ENCODE results near the gene SULT2B1. TPM values are rescaled to one million over a fixed set of nuclear protein-coding genes. Genes with fewer than 3 reads are reported as not detected.

The SULT2B1 gene
- total RNA-seq, 1 experiment from 2014 or later: not detected

DNA sequence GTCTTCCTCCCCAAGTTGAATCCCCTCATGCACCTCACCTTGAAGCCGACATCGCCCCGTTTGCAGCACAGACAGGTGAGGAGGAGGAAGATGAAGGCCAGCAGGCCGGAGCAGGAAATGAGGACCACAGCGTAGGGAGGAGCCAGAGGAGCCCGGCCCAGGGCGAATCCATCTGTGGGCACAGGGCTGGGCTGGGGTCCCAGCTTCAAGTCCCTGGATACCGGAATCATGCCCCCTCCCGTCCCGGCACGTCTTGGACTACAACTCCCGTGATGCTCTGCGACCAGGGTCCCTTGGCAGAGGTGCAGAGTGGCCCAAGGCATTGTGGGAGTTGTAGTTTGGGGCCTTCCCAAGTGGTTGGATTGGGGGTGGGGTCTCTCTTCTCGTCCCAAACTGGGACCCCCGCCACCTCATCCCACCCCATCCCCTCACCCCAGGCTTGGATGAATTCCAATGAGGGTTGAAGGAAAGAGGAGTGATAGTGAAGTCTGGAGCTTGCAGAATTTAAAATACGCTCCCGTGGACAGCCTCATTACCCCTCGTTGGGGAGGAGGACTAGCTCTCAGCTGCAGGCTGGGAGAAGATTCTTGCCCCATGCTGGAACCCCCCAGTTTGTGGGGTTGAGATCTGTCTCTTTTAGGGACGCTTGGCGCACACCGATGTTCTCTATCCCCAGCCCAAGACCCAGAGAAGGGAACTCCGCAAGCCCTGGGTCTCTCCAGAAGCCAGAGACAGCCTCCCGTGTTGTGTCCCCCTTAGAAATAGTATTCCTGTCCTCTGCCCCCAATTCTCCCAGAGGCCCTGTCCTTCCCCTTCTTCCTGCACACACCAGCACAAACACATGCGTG, 41.3 kb upstream of the SULT2B1 start:
- intact Hi-C loops (cut with micrococcal nuclease): no loop called here
- Mint-ChIP-seq H3K9me3 (ENCODE audit: unreplicated experiment) (no peaks in the 10 kb centered on the region), H3K27me3 (ENCODE audit: insufficient read depth, unreplicated experiment) (no peaks in the 10 kb centered on the region), H3K36me3 (ENCODE audit: insufficient read depth, unreplicated experiment) (no peaks in the 10 kb centered on the region), H3K27ac (ENCODE audit: low read depth, unreplicated experiment) (no peak overlapping the region), H3K4me1 (ENCODE audit: insufficient read depth, unreplicated experiment) (no peaks in the 10 kb centered on the region), H3K4me3 (ENCODE audit: unreplicated experiment) (no peak overlapping the region)
- CTCF ChIA-PET: interaction anchor here (1.0 kb wide), 1 partner anchor 14 kb away, joined by 3 read pairs; no protein-coding TSS in a partner anchor
- TF ChIP-seq, protein P1, sequence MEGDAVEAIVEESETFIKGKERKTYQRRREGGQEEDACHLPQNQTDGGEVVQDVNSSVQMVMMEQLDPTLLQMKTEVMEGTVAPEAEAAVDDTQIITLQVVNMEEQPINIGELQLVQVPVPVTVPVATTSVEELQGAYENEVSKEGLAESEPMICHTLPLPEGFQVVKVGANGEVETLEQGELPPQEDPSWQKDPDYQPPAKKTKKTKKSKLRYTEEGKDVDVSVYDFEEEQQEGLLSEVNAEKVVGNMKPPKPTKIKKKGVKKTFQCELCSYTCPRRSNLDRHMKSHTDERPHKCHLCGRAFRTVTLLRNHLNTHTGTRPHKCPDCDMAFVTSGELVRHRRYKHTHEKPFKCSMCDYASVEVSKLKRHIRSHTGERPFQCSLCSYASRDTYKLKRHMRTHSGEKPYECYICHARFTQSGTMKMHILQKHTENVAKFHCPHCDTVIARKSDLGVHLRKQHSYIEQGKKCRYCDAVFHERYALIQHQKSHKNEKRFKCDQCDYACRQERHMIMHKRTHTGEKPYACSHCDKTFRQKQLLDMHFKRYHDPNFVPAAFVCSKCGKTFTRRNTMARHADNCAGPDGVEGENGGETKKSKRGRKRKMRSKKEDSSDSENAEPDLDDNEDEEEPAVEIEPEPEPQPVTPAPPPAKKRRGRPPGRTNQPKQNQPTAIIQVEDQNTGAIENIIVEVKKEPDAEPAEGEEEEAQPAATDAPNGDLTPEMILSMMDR (IDR thresholded peaks at IDR 0.05; ENCODE audit: unreplicated experiment): no peak
- no TSS peak for BruUV-seq (replicated peaks)
- POLR2A ChIA-PET: interaction anchor here (0.7 kb wide), 1 partner anchor 69 kb away, joined by 3 read pairs; no protein-coding TSS in a partner anchor
- DNase-seq (ENCODE audit: unreplicated experiment): peak; percentile 58

DNA sequence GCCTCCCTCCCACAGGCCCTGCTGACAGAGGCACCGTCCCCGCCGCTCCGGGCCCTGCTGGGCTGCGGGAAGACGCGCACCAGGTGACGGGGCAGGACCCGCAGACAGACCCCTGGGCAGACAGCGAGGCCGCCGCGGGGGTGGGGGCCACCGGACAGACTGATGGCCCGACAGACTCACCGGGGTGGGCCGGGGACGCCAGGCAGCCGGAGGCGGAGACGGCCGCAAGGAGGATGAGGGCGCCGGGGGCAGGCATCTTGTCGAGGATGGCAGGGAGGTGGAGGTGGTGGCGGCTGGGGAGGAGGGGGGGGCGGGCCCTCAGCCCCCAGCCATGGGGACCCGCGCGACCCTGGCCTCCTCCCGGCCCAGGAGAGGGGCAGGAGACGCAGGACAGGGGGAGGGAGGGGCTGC, 40.6 kb upstream of the SULT2B1 start:
- TF ChIP-seq, protein P1 (IDR thresholded peaks at IDR 0.05; ENCODE audit: unreplicated experiment): no peak
- no peaks in the 10 kb centered on the region for H3K27me3 Mint-ChIP-seq (ENCODE audit: insufficient read depth, unreplicated experiment)
- H3K27ac Mint-ChIP-seq (ENCODE audit: low read depth, unreplicated experiment): no peak overlapping the region
- H3K36me3 Mint-ChIP-seq (ENCODE audit: insufficient read depth, unreplicated experiment): no peaks in the 10 kb centered on the region
- BruUV-seq (replicated peaks): no TSS peak
- DNase-seq (ENCODE audit: unreplicated experiment): no peak
- intact Hi-C loops (cut with micrococcal nuclease): no loop called here
- POLR2A ChIA-PET: interaction anchor here (0.7 kb wide), 1 partner anchor 70 kb away, joined by 3 read pairs; no protein-coding TSS in a partner anchor
- no peak overlapping the region for H3K4me3 Mint-ChIP-seq (ENCODE audit: unreplicated experiment)
- no peaks in the 10 kb centered on the region for H3K9me3 Mint-ChIP-seq (ENCODE audit: unreplicated experiment)
- CTCF ChIA-PET: no interaction called here
- no peaks in the 10 kb centered on the region for H3K4me1 Mint-ChIP-seq (ENCODE audit: insufficient read depth, unreplicated experiment)

DNA sequence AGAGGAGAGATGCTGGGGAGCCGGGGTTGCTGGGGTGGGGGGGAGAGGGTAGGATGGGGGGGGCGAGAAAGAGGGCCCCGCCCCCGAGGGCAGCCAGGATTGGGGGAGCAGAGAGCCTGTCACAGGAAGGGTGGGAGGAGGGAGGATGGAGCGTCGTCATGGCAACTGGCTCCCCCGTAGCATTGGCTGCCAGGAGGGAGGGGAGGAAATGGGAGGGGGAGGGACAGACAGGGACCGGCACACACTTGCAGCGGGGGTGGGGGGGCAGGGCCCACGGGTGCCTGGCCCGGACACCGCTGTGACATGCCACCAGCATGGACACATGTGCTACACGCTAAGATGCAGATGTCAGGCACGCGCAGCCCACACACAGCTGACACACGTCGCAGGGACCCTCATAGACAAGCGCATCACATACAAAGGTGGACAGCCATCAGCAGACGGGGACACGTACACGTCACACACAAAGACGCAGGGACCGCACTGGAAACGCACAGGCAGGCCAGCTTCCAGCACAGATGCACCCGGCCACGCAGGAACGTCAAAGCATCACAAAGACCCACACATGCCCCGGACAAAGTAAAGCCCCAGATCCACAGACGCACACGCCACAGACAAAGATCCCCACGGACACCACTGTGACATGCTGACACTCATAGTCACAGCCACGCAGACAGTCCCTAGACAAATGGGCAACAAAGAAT, 40.0 kb upstream of the SULT2B1 start, which contains the start of gene LMTK3:
TSS of gene LMTK3 (minus strand) at position 36 of the 704 bp plus-strand sequence. CDS start 259 bp downstream, outside the sequence.
- DNase-seq (ENCODE audit: unreplicated experiment): no peak
- CTCF ChIA-PET: no interaction called here
- intact Hi-C loops (cut with micrococcal nuclease): no loop called here
- H3K27me3 Mint-ChIP-seq (ENCODE audit: insufficient read depth, unreplicated experiment): no peaks in the 10 kb centered on the region
- H3K9me3 Mint-ChIP-seq (ENCODE audit: unreplicated experiment): no peaks in the 10 kb centered on the region
- peaks cover 5% of the 10 kb centered on the region for H3K36me3 Mint-ChIP-seq (ENCODE audit: insufficient read depth, unreplicated experiment)
- H3K4me1 Mint-ChIP-seq (ENCODE audit: insufficient read depth, unreplicated experiment): no peaks in the 10 kb centered on the region
- TF ChIP-seq, protein P1 (IDR thresholded peaks at IDR 0.05; ENCODE audit: unreplicated experiment): no peak
- H3K4me3 Mint-ChIP-seq (ENCODE audit: unreplicated experiment): no peak within 1 kb of the TSS
- no TSS peak for BruUV-seq (replicated peaks)
- H3K27ac Mint-ChIP-seq (ENCODE audit: low read depth, unreplicated experiment): no peak within 1 kb of the TSS
- POLR2A ChIA-PET: no interaction called here

All from MCF 10A (cell line).